PFSK-1 (cell line): Measurements from ENCODE around the gene SORD.

ENCODE experiments used
- SIN3A ChIP-seq: IDR thresholded peaks from 2 replicates; pipeline ENCODE4 v1.6.1; 2012; ENCODE audit warnings: mild to moderate bottlenecking, low read length, moderate library complexity, borderline replicate concordance; ENCODE audit not compliant: insufficient read depth
- TAF1 ChIP-seq: IDR thresholded peaks from 2 replicates; pipeline ENCODE4 v1.6.1; 2012; ENCODE audit warnings: low read length, control low read depth, borderline replicate concordance; ENCODE audit not compliant: insufficient read depth
- TF ChIP-seq, protein P1 (sequence below), 2 experiments: IDR thresholded peaks; 2 replicates each; pipeline versions ENCODE4 v1.6.1 to v1.8.0; 2011 to 2012; ENCODE audit warnings: low read depth in 2 of 2, low read length in 2 of 2, control low read depth in 1 of 2, inconsistent platforms in 1 of 2, mild to moderate bottlenecking in 1 of 2, moderate library complexity in 1 of 2; ENCODE audit not compliant: insufficient read depth in 1 of 2

DNA sequence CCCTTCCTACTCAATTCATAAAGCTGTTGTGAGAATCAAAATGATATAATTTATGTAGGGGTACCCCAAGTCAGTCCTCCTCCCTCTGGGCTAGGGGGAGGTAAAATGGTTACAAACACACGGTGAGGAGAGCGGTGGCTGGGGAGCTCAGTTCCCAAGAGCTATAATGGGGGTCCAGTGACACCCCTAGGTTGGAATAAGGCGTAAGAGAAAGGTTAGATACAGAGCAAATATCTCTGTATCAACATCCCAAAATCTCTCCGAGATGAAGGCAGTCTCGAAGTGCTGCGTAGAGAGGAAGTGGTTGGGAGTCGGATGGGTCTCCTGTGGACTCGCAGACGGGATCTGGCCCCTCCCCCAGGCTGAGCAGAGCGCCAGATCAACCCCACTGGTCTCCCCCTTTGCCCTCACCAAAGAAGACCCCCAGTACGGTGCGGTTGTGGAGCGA, 89.2 kb downstream of the SORD start:
- no peak for TF ChIP-seq TAF1
- no peak for TF ChIP-seq SIN3A
- TF ChIP-seq, protein P1, sequence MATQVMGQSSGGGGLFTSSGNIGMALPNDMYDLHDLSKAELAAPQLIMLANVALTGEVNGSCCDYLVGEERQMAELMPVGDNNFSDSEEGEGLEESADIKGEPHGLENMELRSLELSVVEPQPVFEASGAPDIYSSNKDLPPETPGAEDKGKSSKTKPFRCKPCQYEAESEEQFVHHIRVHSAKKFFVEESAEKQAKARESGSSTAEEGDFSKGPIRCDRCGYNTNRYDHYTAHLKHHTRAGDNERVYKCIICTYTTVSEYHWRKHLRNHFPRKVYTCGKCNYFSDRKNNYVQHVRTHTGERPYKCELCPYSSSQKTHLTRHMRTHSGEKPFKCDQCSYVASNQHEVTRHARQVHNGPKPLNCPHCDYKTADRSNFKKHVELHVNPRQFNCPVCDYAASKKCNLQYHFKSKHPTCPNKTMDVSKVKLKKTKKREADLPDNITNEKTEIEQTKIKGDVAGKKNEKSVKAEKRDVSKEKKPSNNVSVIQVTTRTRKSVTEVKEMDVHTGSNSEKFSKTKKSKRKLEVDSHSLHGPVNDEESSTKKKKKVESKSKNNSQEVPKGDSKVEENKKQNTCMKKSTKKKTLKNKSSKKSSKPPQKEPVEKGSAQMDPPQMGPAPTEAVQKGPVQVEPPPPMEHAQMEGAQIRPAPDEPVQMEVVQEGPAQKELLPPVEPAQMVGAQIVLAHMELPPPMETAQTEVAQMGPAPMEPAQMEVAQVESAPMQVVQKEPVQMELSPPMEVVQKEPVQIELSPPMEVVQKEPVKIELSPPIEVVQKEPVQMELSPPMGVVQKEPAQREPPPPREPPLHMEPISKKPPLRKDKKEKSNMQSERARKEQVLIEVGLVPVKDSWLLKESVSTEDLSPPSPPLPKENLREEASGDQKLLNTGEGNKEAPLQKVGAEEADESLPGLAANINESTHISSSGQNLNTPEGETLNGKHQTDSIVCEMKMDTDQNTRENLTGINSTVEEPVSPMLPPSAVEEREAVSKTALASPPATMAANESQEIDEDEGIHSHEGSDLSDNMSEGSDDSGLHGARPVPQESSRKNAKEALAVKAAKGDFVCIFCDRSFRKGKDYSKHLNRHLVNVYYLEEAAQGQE (IDR thresholded peaks at IDR 0.05; ENCODE audit: insufficient read depth in 1 of 2, low read depth in 2 of 2, low read length in 2 of 2), result no peak
